Middle frontal gyrus (tissue), 1 donor: Measurements from ENCODE around the gene KISS1R.

Source experiments
- DNase-seq: peaks from one replicate; pipeline ENCODE4 v3.0.0-alpha.2; 2015; ENCODE audit warnings: low spot score; ENCODE audit errors: extremely low spot score

KISS1R gene

DNA sequence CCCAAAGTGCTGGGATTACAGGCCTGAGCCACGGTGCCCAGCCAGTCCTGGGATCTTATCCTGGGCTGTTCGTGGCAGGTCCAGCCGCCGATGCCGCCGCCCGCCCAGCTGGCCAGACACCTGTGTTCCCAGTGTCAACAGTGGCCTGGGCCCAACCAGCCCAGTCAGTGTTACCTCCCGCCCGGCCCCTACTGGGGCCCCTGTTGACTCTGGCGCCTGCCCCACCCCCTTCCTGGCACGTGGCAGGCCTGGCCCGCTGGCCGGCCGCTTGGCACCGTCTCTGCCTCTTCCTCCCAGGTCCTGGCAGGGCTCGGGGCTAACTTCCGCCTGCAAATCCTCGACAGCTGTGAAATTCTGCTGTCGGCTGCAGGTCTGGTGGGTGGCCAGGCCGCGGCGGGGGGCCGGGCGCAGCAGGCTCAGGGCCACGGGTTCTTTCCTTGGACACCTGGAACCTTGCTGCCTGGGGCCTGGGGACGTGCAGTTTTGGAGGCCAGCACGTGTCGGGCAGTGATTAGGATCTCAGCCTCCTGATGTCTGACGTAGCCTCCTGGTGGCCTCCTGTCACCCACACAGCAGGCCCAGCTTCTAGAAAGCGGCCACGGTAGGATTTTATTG lies 17.8 kb downstream of the KISS1R start:
- DNase-seq, result no peak

DNA sequence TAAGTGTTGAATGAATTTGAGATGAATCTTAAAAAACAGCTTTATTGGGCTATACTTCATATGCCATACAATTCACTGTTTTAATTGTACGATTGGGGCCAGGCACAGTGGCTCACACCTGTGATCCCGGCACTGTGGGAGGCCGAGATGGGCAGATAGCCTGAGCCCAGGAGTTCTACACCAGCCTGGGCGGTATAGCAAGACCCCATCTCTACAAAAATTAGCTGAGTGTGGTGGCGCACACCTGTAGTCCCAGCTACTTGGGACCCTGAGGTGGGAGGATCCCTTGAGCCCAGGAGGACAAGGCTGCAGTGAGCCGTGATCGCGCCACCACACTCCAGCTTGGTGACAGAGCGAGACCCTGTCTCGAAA lies 19.0 kb downstream of the KISS1R start:
- DNase-seq, result no peak

DNA sequence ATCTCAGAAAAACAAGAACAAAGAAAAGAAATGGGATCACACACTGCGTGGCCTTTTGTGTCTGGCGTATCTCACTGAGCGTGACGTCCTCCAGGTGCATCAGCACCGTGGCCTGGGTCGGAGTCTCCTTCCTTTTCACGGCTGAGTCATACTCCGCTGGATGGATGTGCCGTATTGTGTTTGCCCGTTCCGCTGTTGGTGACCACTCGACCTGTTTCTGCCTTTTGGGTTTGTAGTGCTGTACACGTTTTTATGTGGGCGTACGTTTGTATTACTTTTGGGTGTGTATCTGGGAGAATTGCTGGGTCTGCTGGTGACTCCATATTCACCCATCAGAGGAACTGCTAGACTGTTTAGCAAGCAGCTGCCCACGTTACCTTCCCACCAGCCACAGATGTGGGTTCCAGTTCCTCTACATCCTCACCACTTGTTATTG lies 20.1 kb downstream of the KISS1R start:
- DNase-seq, result no peak

DNA sequence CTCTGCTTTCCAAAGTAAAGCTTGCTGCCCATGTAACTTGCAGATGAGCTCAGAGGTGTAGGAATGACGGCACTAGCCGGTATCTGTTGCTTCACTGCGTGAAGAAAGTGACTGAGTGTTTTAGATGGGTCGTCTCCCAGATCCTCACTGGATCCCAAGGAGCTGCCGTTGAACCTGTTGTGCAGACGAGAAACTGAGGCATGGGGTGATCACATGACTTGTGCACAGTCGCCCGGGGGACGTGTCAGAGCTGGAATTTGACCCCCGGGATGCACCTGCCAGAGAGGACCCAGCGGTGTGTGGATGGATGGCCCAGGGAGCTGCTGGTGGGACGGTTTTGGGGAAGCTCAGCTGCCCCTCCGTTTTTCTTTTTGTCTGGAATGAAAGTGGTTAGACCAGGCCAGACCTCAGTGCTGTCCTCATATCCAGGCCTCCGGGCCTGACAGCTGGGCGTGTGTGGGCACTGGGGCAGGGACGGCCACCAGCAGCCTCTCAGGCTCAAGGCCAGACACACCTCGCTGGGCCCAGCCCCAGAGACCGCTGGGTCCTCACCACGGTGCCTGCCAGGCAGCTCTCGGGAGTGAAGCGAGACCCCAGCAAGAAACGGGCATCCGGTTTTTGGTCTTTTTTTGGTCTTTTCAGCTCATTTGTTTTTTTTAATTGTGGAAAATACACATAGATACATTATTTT lies 21.2 kb downstream of the KISS1R start:
- DNase-seq, result no peak

DNA sequence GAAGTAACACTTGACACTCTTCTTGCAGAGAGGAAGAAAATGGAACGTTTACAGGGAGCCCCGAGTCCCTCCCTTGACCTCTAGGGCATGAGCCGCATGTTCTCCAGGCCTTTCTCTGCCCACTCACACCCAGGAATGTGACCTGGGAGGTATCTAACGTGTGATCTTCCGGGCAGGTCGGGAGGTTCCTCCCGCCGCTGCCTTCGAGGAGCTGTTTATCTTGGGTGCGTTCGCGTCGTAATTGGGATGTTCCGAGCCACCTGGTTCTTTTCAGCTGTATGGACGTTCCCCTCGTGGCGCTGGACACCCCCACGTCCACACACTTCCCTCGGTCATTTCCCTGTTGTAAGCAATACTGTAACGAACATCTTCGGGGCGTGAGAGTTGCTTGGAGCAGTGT lies 22.3 kb downstream of the KISS1R start:
- DNase-seq, result no peak

DNA sequence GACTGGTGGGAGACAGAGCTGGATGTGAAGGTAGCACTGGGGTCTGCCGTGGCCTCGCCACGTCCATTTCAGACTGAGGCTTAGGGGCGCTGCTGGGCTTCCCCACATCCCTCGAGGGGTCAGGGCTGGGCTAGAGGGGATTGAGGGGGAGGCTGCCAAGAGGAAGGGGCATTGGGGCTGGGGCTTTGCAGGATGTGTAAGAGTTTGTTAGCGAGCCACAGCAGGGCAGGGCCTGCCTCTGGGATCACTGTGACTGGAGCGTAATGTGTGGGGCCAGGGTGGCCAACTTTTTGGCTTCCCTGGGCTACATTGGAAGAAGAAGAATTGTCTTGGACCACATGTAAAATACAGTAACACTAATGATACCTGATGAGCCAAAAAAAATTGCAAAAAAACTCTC lies 22.8 kb downstream of the KISS1R start:
- DNase-seq, result no peak

DNA sequence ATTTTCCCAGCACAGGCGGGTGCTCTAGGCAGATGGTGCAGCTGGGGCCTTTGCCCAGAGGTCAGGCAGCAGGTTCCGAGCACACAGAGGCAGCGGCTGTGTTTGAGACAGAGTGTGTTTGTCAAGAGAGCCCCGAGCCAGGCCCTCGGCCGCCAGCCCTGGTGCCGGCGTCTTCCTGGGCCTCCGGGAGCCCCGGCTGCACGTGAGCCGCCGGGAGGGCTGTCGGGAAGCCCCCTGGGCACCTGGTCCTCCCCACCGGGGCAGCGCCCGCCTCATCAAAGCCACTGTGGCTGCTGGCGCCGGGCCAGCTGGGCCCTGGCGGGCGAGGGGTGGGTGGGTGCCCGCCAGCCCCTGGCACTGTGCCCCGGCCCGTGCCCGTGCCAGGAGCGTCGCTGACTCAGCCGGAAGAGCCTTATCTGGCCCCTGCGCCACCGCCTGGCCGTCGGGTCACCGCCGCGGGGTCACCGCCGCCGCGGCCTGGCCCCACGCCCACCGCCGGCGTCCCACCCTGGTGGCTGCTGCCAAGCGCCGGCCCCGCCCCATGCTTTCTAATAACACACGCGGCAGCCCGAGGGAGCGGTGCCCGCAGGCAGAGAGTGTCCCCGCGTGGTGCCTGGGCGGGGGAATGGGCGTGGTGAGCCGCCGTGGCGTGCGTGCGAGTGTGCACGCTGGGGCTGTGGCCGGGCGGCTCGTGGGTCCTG lies 23.6 kb downstream of the KISS1R start:
- DNase-seq, result no peak

DNA sequence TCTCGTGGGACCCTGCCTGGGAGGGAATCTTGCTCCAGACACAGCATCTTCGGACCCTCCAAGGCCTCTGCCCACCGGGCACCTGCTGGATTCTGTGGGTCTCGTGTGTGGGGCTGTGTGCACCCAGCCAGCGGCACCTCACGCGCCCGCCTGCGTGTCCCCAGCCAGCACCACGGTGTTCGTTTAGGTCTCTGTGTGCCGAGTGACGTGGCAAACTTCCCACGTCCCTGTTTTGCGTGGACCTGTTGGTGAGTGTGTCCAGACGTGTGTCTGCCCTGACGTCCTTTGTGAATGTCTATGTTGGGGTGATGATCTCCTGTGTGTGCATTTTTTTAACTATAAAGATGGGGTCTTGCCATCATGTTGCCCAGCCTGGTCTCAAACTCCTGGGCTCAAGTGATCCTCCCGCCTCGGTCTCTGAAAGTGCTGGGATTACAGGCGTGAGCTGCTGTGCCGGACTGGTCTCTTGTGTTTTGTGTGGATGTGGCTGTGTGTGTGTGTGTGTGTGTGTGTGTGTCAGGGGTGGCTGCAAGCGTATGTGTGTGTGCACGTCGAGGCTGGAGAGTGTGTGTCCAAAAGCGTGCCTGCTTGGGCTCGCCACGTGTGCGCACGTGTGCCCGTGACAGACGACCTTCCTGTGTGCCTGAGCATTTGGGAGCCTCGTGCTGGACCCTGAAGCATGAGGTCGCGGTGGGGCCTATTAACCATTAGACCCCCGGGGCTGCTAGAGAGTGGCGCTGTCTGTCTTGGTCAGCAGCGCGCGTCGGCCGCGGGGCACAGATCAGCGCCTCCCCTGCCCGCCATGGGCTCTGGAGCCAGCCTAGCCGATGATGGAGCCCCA lies 24.4 kb downstream of the KISS1R start:
- no peak for DNase-seq

DNA sequence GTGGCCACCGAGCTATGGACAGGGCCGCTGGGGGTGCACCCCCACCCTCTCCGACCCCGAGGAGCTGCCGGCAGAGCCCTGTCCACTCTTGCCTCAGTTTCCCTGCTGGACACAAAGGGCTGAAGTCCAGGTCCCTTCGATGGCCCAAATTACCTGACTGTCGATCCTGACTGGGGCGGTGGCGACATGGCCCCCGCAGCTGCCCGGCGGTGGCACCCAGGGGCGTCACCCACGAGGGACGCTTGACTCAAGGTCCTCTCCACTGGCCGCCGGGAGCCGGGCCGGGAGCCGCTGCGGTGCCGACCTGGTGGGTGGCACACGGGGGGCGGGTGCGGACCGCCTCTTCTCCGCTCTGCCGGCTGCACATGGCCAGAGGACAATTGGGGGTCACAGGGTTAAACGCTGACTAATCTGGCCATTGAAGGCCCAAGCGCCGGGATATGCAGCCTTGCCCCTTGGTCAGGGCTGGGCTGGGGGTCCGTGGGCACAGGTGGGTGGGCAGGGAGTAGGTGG lies 25.1 kb downstream of the KISS1R start:
- no peak for DNase-seq

DNA sequence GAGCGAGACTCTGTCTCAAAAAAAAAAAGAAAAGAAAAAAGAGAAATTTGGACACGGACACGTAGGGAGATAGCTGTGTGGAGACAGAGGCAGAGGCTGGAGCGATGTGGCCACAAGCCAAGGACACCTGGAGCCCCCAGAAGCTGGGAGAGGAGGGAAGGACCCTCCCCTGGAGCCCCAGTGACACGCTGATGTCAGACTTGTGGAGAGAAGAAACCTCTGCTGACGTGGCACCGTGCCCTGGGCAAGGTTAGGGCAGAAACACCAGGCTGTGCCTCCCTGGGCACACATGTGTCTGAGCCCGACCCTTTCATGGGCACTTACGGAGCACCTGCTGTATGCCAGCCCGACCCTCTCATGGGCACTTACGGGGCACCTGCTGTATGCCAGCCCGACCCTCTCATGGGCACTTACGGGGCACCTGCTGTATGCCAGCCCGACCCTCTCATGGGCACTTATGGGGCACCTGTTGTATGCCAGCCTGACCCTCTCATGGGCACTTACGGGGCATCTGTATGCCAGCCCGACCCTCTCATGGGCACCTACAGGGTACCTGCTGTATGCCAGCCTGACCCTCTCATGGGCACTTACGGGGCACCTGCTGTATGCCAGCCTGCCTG lies 26.5 kb downstream of the KISS1R start:
- no peak for DNase-seq

DNA sequence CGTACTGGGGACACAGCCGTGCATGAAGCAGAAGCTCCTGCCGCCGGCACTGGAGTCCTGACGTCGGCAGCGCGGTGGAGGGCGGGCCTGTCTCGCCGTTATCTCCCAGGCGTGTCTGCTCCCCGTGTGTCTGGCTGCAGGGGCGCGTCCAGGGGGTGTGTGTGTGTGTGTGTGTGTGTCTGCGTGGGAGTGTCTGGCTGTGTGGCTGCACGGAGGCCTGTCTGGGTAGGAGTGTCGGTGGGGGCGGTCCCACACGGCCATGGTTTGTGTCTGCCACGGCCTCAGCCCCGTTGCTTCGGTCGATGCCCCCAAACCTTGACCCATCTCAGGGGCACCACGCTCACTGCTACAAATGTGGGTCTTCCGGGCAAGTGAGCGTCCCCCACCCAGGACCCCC lies 27.0 kb downstream of the KISS1R start:
- DNase-seq, result no peak

DNA sequence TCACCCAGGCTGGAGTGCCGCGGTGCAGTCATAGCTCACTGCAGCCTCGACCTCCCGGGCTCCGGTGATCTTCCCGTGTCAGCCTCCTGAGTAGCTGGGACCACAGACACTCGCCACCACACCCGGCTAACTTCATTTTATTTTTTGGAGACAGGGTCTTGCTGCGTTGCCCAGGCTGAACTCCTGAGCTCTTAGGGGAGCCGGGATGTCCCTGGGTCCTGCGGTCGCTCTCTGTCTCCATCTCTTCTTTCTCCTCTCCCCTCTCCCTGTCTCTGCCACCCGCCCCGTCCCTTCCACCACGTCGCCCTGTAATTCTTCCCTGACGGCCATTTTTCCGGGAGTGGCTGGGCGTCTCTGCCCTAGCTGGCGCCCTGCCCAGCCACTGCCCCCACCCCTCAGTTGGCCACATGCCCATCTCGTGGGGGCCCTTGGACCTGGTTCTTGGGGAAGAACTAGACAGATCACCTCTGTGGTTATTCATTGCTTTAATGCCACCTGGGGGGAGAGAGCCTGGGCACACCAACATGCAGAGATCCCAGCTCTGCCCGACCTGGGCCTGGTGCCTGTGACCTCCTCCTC lies 27.6 kb downstream of the KISS1R start:
- no peak for DNase-seq

DNA sequence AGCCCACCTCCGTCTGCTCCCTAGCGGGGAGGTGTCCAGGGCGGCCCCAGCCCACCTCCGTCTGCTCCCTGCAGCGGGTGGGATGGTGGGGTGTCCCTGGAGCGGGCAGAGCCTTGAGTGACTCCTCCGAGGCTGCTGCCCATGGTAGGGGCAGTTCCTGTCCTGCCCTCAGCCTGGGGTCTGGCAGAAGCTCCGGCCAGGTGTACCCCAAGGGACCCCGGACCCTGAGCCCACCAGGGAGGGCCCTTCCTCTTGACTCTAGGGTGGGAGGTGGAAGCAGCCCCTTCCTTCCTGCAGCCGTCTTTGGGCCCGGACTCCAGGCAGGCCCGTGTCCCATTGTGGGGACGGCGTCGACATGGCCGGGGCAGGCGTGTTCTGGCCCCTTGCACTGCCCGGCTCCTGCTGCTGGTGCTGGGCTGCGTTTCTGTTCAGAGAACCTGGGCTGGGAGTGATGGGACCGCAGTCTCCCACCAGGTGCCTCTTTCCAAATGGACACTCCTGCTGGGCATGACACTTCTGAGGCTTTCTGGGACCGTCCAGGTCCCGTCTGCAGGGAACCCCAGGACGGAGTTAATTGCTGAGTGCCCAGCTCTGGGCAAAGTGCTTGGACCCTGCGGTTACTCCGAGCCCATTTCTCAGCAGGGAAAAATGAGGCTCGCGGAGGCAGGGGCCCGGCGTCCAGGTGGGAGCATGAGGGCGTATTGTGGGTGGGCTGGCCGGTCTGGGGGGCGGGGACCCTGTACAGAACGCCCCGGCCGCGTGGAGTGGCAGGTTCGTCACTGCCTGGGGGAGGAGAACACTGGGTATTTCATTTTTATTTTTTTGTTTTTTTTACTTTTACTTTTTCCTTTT lies 28.5 kb downstream of the KISS1R start:
- DNase-seq, result no peak

DNA sequence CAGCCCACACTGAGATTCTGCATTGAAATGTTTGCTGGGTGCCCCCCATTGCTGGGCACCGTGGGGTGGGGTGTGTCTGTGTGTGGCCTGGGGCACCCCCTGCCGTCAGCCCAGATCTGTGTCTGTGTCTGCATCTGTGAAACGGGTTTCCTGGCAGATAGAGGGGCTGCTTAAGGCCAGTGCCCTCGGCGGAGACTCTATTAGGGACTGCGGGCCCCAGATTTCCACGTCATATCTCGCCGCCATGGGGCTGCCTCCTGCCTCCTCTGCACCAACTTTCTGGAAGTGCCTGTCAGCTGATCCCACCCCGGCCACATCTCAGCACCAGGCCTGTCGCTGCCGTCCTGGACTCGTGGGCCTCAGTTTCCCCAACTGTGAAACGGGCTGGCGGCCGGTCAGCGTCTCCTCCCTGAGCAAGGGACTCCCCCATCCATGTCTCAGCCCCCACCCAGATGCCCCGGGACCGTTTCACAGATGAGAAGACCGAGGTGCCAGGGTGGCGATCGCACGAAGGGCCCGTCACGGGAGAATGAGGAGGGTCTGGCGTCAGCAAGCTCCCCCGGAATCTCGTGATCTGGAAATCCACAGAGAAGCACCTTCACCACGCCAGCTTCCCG lies 30.1 kb downstream of the KISS1R start:
- DNase-seq, result no peak

DNA sequence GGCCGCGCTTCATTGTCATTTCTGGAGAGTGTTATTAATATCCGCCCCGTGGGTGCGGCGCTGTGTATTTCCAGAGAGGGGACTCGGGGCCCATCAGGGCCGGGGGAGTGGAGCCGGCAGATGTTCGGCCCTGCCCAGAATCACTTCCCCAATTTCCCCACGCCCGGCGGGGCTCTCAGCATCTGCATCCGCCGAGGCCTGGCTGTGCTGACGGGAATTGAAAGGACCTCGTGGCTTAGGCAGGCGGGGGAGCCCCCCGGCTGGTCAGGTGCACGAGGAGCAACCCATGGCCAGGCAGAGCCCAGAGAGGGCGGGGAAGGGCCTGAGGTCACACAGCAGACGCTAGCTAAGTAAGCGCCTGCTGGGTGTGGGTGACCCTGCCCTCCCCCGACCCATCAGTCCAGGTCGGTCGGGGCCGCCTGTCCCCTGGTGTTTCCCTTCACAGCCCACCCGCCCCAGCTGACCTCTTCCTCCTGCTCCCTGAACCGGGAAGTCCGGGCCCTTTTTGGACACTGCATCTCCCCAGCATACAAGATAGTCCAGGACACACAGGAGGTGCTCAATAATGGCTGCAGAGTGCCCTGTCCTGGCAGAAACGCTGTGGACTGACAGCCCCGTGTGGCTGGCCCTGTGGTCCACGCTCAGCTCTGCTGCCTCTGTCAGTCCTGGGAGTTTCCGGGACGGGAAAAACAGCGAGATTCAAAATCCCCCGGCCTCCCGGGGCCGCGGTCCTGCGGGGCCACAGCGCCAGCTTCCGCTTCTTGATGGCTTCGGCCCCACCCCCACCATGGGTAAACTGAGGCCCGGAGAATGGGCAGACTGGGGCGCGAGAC lies 30.8 kb downstream of the KISS1R start:
- no peak for DNase-seq

DNA sequence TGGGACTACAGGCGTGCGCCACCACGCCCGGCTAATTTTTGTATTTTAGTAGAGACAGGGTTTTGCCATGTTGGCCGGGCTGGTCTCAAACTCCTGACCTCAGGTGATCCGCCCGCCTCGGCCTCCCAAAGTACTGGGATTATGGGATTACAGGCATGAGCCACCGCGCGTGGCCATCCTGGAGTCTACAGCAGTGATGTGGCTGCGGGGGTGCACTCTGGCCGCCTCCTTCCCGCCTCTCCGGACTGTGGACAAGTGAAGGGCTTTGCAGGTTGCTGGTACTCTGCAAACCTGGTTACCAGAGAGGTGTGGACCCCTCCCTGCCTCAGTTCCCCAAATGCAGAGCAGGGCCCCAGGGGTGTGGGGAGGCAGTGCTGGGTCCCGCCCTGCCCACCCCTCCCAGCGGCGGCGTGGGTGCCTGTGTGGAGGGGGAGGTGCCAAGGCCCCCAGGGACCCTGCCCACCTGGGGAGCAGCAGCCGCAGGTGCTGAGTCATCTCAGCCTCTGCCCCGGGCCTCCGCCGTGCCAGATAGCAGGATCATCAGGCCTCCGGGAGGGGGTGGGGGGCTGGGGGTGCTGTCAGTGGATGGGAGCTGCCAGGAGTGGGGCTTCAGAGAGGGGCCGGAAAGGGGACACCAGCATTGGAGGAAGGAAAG lies 31.8 kb downstream of the KISS1R start:
- no peak for DNase-seq

DNA sequence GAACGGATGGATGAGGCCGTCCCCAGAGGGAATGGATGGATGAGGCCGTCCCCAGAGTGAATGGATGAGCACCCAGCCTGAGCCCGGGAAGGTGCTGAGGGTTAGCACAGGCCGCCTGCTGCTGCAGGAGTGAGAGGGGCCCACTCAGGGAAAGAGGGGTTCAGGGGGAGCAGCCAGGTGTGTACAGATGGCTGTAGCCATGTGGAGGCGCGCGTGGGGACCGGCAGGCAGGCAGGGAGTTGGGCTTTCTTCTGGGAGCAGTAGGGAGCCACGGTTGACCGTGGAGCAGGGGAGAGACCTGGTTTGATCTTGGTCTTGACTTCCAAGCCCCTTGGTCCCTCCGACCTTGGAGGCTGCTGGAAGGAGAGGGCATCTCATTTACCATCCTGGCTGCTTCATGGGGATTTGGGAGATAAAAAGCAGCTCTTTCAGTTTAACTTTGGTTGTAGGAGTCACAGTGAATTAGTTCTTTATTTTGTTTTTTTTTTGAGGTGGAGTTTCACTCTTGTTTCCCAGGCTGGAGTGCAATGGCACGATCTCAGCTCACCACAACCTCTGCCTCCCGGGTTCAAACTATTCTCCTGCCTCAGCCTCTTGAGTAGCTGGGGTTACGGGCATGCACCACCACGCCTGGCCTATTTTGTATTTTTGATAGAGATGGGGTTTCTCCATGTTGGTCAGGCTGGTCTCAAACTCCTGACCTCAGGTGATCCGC lies 33.4 kb downstream of the KISS1R start:
- DNase-seq, result no peak
